ENCODE measurements around the gene SCD5.

DNA sequence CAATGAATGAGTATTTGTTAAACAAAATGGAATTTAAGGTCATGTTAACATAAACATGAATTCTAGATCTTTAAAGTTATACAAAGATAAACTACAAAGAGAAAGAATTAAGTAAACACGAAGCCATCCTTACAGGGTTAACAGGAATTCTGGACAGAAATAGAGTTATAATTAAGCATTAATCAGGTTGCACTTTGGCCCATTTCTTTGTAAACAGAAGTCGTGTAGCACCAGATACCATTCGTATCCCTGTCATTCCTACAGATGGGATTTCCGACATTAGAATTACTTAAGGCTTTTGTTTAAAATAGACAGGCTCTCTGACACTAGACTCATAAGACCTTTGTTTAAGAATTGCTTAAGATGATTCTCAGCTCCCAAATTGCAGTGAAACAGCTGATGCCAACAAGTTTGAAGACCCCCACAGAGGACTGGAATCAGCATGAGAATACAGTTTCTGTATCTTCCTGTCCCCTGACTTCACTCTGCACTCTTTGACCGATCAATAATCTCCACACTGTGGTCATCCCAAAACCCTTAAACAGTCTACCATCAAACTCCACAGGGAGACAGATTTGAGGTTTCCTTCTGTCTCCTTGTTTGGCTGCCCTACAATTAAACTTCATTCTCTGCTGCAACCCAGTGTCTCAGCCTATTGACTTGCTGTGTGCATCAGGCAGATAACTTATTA is 214.6 kb downstream of the SCD5 start:
- TF ChIP-seq, protein P1, sequence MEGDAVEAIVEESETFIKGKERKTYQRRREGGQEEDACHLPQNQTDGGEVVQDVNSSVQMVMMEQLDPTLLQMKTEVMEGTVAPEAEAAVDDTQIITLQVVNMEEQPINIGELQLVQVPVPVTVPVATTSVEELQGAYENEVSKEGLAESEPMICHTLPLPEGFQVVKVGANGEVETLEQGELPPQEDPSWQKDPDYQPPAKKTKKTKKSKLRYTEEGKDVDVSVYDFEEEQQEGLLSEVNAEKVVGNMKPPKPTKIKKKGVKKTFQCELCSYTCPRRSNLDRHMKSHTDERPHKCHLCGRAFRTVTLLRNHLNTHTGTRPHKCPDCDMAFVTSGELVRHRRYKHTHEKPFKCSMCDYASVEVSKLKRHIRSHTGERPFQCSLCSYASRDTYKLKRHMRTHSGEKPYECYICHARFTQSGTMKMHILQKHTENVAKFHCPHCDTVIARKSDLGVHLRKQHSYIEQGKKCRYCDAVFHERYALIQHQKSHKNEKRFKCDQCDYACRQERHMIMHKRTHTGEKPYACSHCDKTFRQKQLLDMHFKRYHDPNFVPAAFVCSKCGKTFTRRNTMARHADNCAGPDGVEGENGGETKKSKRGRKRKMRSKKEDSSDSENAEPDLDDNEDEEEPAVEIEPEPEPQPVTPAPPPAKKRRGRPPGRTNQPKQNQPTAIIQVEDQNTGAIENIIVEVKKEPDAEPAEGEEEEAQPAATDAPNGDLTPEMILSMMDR (IDR thresholded peaks at IDR 0.05; ENCODE audit: low read length) = no peak
- TF ChIP-seq EZH2phosphoT487 (IDR thresholded peaks at IDR 0.05; ENCODE audit: low read length) = no peak
